AG04450 (cell line): ENCODE data around the gene LTBP1. TPM values are rescaled to one million over a fixed set of nuclear protein-coding genes. Genes with fewer than 3 reads are reported as not detected.

Experiments
- CTCF ChIA-PET: fragments of 300-600, 350-600 bp; formaldehyde crosslinking; extraction: SDS; loops from one replicate; lab custom pipeline; 2022; ENCODE audit warnings: antibody characterized with exemption, inconsistent platforms; lab: Charles Lee
- POLR2A ChIA-PET: fragments of 350-600 bp; formaldehyde crosslinking; extraction: SDS; loops from one replicate; lab custom pipeline; 2021; ENCODE audit warnings: antibody characterized with exemption, inconsistent platforms; lab: Yijun Ruan, JAX
- DNase-seq: peaks from one replicate; pipeline ENCODE4 v3.0.0-alpha.2; 2011; ENCODE audit warnings: low read depth, low spot score
- H3K27ac ChIP-seq: one replicate; pipeline ENCODE4 v1.5.1; 2012; ENCODE audit warnings: low read depth, low read length, control low read depth
- H3K27me3 ChIP-seq: one replicate; pipeline ENCODE4 v1.6.0; 2012; ENCODE audit warnings: low read length; ENCODE audit not compliant: control insufficient read depth, insufficient read depth
- H3K4me3 ChIP-seq: 2 replicates; pipeline ENCODE4 v1.5.1; 2011; ENCODE audit warnings: mild to moderate bottlenecking, low read depth, low read length, control low read depth
- H3K9me3 ChIP-seq: 2 replicates; pipeline ENCODE4 v1.5.1; 2012; ENCODE audit warnings: low read length; ENCODE audit not compliant: control insufficient read depth, insufficient read depth
- polyA plus RNA-seq: library from polyadenylated mRNA; depleted of rRNA; stranded (reverse); fragments of >200 nt; gene quantifications from 2 replicates; pipeline ENCODE4 v1.2.3, GENCODE V29; 2011
- TF ChIP-seq, protein P1 (sequence below): IDR thresholded peaks from 2 replicates; pipeline ENCODE4 v1.5.1; 2011; ENCODE audit warnings: low read depth, low read length, control low read depth, inconsistent platforms

LTBP1 gene
- polyA plus RNA-seq, 1 experiment: 517 TPM

DNA sequence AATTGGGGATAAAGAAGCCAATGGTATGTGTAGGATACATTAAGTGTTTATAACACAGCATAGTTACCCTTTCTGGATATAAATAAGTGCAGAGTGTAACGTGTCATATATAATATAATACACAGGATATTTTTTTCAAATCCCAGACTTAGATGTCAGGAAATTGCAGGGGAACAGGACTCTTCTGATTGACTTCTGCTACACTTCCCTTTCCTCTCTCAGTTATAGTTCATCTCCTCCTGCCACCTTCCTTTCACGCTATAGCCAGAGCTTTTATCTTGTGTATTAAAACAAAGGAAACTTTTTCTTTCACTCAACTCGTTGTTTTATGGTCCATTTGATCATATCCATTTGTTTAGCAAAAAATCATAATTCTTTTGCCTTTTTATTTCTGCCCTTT lies 371.7 kb downstream of the LTBP1 start:
- ChIA-PET CTCF (interaction anchor here (0.7 to 1.3 kb wide), 3 partner anchors 77 to 265 kb away, joined by 3 read pairs; no protein-coding TSS in a partner anchor), POLR2A (no interaction called here)
- no peak for DNase-seq
- H3K9me3 ChIP-seq: no peaks in the 10 kb centered on the region
- TF ChIP-seq, protein P1, sequence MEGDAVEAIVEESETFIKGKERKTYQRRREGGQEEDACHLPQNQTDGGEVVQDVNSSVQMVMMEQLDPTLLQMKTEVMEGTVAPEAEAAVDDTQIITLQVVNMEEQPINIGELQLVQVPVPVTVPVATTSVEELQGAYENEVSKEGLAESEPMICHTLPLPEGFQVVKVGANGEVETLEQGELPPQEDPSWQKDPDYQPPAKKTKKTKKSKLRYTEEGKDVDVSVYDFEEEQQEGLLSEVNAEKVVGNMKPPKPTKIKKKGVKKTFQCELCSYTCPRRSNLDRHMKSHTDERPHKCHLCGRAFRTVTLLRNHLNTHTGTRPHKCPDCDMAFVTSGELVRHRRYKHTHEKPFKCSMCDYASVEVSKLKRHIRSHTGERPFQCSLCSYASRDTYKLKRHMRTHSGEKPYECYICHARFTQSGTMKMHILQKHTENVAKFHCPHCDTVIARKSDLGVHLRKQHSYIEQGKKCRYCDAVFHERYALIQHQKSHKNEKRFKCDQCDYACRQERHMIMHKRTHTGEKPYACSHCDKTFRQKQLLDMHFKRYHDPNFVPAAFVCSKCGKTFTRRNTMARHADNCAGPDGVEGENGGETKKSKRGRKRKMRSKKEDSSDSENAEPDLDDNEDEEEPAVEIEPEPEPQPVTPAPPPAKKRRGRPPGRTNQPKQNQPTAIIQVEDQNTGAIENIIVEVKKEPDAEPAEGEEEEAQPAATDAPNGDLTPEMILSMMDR: no peak
- no peak overlapping the region for H3K27ac ChIP-seq
- no peak overlapping the region for H3K4me3 ChIP-seq
- no peaks in the 10 kb centered on the region for H3K27me3 ChIP-seq

DNA sequence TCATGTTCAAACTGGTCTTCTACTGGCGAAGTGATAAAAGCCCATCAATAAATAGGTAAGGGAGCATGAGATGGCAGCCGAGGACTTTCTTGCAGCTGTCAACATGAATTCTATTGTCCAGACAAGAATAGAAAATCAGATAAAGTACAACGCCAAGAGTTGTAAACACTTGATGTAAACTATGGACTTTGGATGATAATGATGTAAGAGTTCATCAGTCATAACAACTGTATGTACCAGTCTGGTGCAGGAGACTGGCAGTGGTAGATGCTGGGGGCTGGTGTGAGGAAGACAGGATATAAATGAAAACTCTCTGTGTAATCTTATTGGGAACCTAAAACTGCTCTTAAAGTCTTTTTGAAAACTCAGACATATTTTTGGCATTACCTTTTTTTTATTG lies 373.8 kb downstream of the LTBP1 start:
- H3K9me3 ChIP-seq: no peaks in the 10 kb centered on the region
- TF ChIP-seq, protein P1: no peak
- H3K27me3 ChIP-seq: no peaks in the 10 kb centered on the region
- no peak overlapping the region for H3K27ac ChIP-seq
- H3K4me3 ChIP-seq: no peak overlapping the region
- ChIA-PET CTCF (no interaction called here), POLR2A (interaction anchor here (0.6 kb wide), 1 partner anchor 78 kb away, joined by 4 read pairs; no protein-coding TSS in a partner anchor)
- DNase-seq: no peak

DNA sequence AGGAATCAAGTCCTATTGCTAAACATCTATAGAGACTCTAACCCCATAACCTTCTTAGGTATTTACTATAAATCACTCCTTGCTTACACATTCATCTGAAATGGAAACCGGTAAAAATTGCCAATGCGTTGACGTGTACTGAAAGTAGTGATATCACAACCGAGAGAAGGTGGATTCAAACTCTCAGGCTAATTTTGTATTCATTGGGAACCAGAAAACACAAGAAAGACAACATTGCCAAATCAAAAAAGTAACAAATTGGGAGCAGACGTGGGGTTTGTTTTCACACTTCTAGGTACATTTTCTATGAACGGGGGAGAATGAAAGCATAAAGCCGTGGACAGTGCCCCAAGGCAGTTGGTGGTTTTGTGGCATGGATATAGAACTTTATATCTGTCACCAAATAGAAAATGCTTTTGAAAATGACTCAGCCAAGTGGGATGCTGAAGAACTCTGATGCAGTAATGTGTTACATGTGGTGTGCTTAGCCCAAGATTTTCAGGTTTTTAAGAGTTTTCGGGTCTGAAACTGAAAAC lies 374.6 kb downstream of the LTBP1 start:
- ChIA-PET POLR2A (no interaction called here), CTCF (interaction anchor here (1.2 kb wide), 1 partner anchor 262 kb away, joined by 3 read pairs; no protein-coding TSS in a partner anchor)
- TF ChIP-seq, protein P1: no peak
- H3K27ac ChIP-seq: no peak overlapping the region
- no peaks in the 10 kb centered on the region for H3K9me3 ChIP-seq
- no peaks in the 10 kb centered on the region for H3K27me3 ChIP-seq
- no peak overlapping the region for H3K4me3 ChIP-seq
- peak; percentile 20 for DNase-seq

DNA sequence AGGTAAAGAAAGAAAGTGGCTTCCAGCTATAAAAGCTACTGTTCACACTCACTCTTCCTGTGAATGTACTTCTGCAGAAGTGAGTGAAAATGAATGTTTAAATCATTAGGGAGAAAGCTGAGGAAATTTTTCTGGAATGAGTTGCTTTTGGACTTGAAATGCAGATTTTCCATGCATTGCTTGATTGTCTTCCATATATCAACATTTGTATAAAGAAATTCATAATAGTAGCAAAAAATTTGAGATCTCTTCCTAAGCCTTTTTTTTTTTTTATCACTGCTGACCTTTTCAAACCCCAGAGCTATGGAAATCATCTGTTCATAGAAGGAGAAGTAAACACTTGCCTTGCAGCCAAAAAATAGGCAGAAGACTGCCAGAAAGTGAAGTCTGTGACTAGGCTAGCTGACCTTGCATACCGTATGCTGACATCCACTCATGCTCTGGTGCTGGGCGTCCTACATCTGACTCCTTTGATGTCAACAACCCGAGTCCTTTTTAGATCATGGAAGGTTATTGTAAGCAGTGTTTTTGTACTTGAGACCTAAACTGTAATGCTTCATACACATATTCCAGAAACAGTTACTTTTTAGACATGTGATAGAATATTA lies 375.2 kb downstream of the LTBP1 start:
- POLR2A ChIA-PET: interaction anchor here (0.6 to 1.0 kb wide), 2 partner anchors 13 to 188 kb away, joined by 3 read pairs; no protein-coding TSS in a partner anchor

More for the DNA sequence above, 375.2 kb downstream of the LTBP1 start:
- H3K9me3 ChIP-seq: no peaks in the 10 kb centered on the region
- no peak overlapping the region for H3K4me3 ChIP-seq
- CTCF ChIA-PET: interaction anchor here (0.6 to 1.2 kb wide), 2 partner anchors 76 to 261 kb away, joined by 3 read pairs; no protein-coding TSS in a partner anchor
- peak; percentile 78 for DNase-seq
- H3K27ac ChIP-seq: peak overlapping the region; percentile 11
- TF ChIP-seq, protein P1: no peak
- H3K27me3 ChIP-seq: no peaks in the 10 kb centered on the region
